ENCODE data around the gene OSBPL8. TPM values are rescaled to one million over a fixed set of nuclear protein-coding genes. Genes with fewer than 3 reads are reported as not detected.

Gene OSBPL8
- total and polyA plus RNA-seq, 2 of the 8 experiments (the other 6 are each of a cell fraction or from before 2014, with no cell fraction given) = 10.9 to 81.1 TPM

GRCh38 chr12:76558684-76559399, 729 bp downstream of the OSBPL8 start (continued):
- TF ChIP-seq CHD7 (IDR thresholded peaks at IDR 0.05; ENCODE audit: insufficient replicate concordance, low read length) (no peak), KDM1A (IDR thresholded peaks at IDR 0.05; ENCODE audit: borderline replicate concordance, low read length) (no peak), SAP30 (IDR thresholded peaks at IDR 0.05; ENCODE audit: insufficient read depth, insufficient replicate concordance, low read length) (peak; percentile 67), SP4 (IDR thresholded peaks at IDR 0.05; ENCODE audit: low read length) (0 out of 2 replicates have a peak, but pooled peaks have one; percentile 2), RAD21 (IDR thresholded peaks at IDR 0.05 in 1 of 2, conservative IDR thresholded peaks at IDR 0.05 in 1 of 2; ENCODE audit: low read depth in 2 of 2, low read length in 2 of 2) (no peak), ASH2L (IDR thresholded peaks at IDR 0.05; ENCODE audit: low read length) (no peak), USF2 (IDR thresholded peaks at IDR 0.05; ENCODE audit: low read length) (no peak)
- TF ChIP-seq, protein P1, sequence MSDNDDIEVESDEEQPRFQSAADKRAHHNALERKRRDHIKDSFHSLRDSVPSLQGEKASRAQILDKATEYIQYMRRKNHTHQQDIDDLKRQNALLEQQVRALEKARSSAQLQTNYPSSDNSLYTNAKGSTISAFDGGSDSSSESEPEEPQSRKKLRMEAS (IDR thresholded peaks at IDR 0.05) = peak; percentile 36; the same call in 1 of the 2 replicates

All from H1 (cell line).